ENCODE results near the gene MYO3B.

Gene MYO3B

DNA sequence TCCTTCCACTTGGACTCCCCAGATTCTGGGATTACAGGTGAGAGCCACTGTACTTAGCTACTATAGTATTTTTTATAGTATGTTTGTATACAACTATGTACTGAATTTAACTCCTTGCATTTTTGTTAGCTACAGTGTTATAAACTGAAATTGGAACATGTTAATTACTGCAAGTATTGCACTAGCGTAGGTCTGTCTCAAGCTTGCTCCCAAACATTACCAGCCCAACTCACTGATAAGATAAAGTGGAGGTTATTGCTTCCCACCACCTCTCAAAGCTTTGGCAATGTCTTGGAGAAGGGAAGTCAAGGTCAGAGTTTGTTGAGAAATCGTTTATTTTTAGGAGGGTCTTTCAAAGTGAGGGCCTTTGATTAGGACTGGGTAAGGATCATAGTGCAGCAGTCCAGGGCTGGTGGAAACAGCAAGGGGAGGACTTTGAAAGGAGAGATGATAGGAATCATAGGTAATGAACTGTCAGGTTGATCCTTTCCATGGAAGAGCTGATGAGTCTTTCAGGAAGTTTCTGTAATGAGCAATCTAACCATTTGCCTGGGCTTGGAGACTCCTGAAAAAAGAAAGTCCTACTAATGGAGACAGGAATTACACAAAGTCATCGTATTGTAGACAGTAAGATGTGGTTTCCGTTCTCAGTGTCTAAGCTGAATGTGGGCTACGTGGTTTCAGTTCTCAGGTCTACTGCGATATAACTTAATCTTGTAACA is 257.1 kb downstream of the MYO3B start:
- H3K9ac ChIP-seq (ENCODE audit: low read depth, low read length) = no peak overlapping the region
- no peaks in the 10 kb centered on the region for H3K27me3 ChIP-seq (ENCODE audit: control insufficient read depth, insufficient read depth, low read length)
- no peaks in the 10 kb centered on the region for H3K36me3 ChIP-seq (ENCODE audit: control insufficient read depth, insufficient read depth, low read length)
- H3K4me1 ChIP-seq (ENCODE audit: control insufficient read depth, insufficient read depth, low read length) = peaks cover 28% of the 10 kb centered on the region
- H3K4me3 ChIP-seq (ENCODE audit: low read depth, low read length) = no peak overlapping the region
- no peaks in the 10 kb centered on the region for H3K9me3 ChIP-seq (ENCODE audit: control insufficient read depth, insufficient read depth, low read length)

DNA sequence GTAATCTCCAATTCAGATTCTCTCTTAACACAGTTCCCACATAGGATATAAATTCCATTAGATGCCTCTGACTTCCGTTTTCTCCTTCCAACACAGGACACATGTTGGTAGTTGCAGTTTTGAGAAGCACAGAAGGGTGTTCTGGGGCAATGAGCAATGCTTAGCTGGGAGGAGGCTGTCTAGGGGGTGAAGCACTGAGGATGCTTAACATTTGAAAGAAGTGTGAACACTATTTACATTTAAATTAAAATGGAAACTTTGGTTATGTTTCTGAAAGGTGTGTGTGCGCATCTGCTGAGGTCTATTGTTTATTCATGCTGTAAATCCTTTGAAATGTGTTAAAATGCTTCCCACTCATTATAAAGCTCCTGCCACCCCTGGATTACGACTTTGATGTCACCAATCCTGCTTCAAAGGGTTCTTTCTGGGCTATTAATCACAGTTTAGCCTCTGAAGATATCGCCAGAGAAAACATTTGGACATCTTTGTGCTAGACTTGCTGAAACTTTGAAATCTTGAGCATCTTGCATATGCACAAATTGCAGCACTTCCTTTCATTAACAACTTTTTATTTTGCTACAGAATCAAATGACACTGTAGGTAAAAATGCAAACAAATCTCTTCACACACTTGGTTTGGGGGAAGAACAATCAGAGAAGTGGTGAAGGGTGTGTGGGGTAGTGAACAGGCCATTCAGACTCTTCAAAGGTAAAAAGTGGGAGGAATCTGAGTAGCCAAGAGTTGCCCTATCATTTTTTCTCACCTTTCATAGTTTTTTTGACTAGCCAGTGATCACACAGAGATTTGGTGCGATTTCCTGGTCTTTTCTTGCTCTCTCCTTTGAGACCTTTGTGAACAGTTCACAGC is 258.4 kb downstream of the MYO3B start:
- Histone ChIP-seq H3K27me3 (ENCODE audit: control insufficient read depth, insufficient read depth, low read length) (no peaks in the 10 kb centered on the region), H3K4me1 (ENCODE audit: control insufficient read depth, insufficient read depth, low read length) (peaks cover 28% of the 10 kb centered on the region), H3K9me3 (ENCODE audit: control insufficient read depth, insufficient read depth, low read length) (no peaks in the 10 kb centered on the region), H3K36me3 (ENCODE audit: control insufficient read depth, insufficient read depth, low read length) (no peaks in the 10 kb centered on the region), H3K9ac (ENCODE audit: low read depth, low read length) (no peak overlapping the region), H3K4me3 (ENCODE audit: low read depth, low read length) (no peak overlapping the region)

DNA sequence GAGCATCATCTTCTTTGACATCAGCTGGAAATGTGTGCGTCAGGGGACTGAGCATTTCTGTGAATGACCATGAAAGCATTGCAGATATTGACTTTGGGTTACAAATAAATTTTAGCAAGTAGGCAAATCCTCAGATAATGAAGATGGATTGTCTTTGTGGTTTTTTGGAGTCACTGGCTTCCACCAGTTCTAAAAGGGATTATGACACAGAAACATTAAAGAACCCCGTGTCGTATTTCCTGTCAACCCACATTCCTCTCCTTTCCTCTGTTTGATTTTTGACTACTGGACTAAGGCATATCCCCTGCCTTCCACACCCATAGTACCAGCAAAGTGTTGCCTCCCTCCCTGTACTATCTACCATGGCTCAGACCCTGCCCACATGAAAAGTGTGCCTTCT is 268.1 kb downstream of the MYO3B start:
- H3K4me3 ChIP-seq (ENCODE audit: low read depth, low read length) = no peak overlapping the region
- H3K27me3 ChIP-seq (ENCODE audit: control insufficient read depth, insufficient read depth, low read length) = no peaks in the 10 kb centered on the region
- no peak overlapping the region for H3K9ac ChIP-seq (ENCODE audit: low read depth, low read length)
- H3K36me3 ChIP-seq (ENCODE audit: control insufficient read depth, insufficient read depth, low read length) = no peaks in the 10 kb centered on the region
- H3K4me1 ChIP-seq (ENCODE audit: control insufficient read depth, insufficient read depth, low read length) = no peaks in the 10 kb centered on the region
- no peaks in the 10 kb centered on the region for H3K9me3 ChIP-seq (ENCODE audit: control insufficient read depth, insufficient read depth, low read length)

DNA sequence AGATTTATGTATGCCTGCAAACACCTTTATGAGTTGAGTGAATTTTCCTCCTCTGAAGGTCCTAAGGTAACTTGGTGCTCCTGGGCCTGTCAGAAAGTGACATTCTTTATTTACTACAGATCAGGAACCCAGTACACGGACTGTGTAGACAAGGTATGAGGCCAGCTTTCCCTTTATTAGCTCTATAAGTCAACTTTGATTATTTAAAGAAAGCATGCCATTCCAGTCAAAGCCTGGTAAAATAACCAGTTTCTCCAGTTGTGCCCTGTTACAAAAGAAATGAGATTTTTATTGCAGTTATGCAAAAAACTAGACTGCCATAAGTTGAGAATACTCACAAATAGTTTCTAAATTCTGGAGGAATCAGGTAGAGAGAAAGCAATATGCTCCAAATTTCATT is 271.1 kb downstream of the MYO3B start:
- H3K9ac ChIP-seq (ENCODE audit: low read depth, low read length) = no peak overlapping the region
- H3K27me3 ChIP-seq (ENCODE audit: control insufficient read depth, insufficient read depth, low read length) = no peaks in the 10 kb centered on the region
- H3K4me3 ChIP-seq (ENCODE audit: low read depth, low read length) = no peak overlapping the region
- no peaks in the 10 kb centered on the region for H3K36me3 ChIP-seq (ENCODE audit: control insufficient read depth, insufficient read depth, low read length)
- no peaks in the 10 kb centered on the region for H3K4me1 ChIP-seq (ENCODE audit: control insufficient read depth, insufficient read depth, low read length)
- H3K9me3 ChIP-seq (ENCODE audit: control insufficient read depth, insufficient read depth, low read length) = no peaks in the 10 kb centered on the region

DNA sequence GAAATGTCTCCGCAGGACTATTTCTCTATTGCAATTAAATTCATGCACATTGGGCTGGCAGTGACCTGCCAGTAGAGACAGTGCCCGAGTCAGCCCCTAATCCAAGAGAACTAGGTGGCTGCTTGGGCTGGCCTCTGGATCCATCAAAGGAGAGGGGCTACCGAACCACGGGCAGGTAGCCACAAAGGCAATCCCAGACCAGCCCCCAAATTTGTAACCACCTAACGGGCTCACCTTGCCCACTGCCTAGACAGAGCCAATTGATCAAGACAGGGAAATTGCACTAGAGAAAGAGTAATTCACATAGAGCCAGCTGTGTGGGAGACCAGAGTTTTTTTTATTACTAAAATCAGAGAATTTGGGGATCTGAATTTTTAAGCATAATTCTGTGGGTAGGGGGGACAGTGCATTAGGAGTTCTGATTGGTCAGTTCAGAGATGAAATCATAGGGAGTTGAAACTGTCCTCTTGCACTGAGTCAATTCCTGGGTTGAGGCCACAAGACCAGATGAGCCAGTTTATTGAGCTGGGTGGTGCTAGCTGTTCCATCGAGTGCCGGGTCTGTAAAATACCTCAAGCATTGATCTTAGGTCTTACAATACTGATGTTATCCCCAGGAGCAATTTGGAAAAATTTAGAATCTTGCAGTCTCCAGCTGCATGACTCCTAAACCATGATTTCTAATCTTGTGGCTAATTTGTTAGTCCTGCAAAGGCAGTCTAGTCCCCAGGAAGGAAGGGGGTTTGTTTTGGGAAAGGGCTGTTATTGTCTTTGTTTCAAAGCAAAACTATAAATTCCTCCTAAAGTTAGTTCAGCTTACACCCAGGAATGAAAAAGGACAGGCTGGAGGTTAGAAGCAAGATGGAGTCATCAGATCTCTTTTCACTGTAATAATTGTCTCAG is 276.8 kb downstream of the MYO3B start:
- no peaks in the 10 kb centered on the region for H3K4me1 ChIP-seq (ENCODE audit: control insufficient read depth, insufficient read depth, low read length)

DNA sequence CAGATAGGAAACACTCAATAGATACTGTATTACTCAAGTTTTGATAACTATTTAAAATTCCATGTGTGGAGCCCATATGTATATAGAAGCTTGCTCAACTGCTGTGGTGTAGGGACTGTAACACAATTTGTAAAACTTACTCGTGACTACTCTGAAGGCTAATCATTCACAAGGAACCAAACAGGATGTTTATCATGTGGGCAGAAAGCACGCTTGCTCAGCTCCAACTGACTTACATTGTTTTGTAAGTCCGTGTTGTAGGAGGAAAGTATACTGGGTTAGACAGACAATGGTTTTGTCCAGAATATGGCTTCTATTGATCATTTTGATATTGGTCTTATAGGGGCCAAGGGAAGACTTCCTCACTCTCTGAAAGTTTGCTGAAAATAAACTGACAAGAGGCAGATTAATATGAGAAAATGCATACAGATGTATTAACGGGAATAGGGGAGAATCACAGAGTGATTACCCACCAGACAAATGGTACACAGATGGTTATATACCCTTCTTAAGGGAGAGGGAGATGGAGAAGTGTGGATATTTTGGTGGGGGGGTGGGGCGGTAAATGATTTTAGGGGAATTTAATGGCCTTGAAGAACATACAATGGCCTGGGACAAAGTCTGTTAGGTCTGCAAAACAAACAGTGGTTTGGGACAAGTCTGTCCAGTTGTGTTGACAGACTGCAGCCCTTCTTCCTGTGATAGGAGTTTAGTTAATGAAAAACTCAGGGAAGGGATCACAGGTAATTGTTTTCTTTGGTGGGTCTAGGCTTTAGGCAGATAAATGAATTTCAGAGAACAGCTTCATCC is 277.9 kb downstream of the MYO3B start:
- H3K9me3 ChIP-seq (ENCODE audit: control insufficient read depth, insufficient read depth, low read length) = no peaks in the 10 kb centered on the region
- H3K36me3 ChIP-seq (ENCODE audit: control insufficient read depth, insufficient read depth, low read length) = no peaks in the 10 kb centered on the region
- no peaks in the 10 kb centered on the region for H3K4me1 ChIP-seq (ENCODE audit: control insufficient read depth, insufficient read depth, low read length)
- H3K27me3 ChIP-seq (ENCODE audit: control insufficient read depth, insufficient read depth, low read length) = no peaks in the 10 kb centered on the region
- H3K4me3 ChIP-seq (ENCODE audit: low read depth, low read length) = no peak overlapping the region
- H3K9ac ChIP-seq (ENCODE audit: low read depth, low read length) = no peak overlapping the region

More for the DNA sequence above, 276.8 kb downstream of the MYO3B start:
- no peak overlapping the region for H3K4me3 ChIP-seq (ENCODE audit: low read depth, low read length)
- H3K36me3 ChIP-seq (ENCODE audit: control insufficient read depth, insufficient read depth, low read length) = no peaks in the 10 kb centered on the region
- no peak overlapping the region for H3K9ac ChIP-seq (ENCODE audit: low read depth, low read length)
- no peaks in the 10 kb centered on the region for H3K27me3 ChIP-seq (ENCODE audit: control insufficient read depth, insufficient read depth, low read length)
- H3K9me3 ChIP-seq (ENCODE audit: control insufficient read depth, insufficient read depth, low read length) = no peaks in the 10 kb centered on the region

DNA sequence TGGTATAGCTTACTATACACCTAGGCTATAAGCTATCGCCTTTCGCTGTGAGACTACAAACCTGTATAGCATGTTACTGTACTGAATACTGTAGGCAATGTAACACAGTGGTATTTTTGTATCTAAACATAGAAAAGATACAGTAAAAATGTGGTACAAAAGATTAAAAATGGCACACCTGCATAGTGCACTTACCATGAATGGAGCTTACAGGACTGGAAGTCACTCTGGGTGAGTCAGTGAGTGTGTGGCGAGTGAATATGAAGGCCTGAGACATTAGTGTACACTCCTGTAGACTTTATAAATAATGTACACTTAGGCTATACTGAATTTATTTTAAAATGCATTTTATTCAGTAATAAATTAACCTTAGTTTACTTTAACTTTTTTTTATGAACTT is 279.0 kb downstream of the MYO3B start:
- Histone ChIP-seq H3K9ac (ENCODE audit: low read depth, low read length) (no peak overlapping the region), H3K9me3 (ENCODE audit: control insufficient read depth, insufficient read depth, low read length) (no peaks in the 10 kb centered on the region), H3K27me3 (ENCODE audit: control insufficient read depth, insufficient read depth, low read length) (no peaks in the 10 kb centered on the region), H3K4me1 (ENCODE audit: control insufficient read depth, insufficient read depth, low read length) (peaks cover 2% of the 10 kb centered on the region), H3K4me3 (ENCODE audit: low read depth, low read length) (no peak overlapping the region), H3K36me3 (ENCODE audit: control insufficient read depth, insufficient read depth, low read length) (no peaks in the 10 kb centered on the region)

DNA sequence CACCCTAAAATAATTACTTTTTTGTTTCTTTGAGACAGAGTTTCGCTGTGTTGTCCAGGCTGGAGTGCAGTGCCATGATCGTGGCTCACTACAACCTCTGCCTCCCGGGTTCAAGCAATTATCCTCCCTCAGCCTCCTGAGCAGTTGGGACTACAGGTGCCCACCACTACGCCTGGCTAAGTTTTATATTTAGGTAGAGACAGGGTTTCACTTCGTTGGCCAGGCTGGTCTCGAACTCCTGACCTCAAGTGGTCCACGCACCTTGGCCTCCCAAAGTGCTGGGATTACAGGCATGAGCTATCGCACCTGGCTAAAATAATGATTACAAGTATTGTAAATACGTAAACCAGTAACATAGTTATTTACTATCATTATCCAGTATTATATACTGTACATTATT is 279.8 kb downstream of the MYO3B start:
- H3K4me1 ChIP-seq (ENCODE audit: control insufficient read depth, insufficient read depth, low read length) = peaks cover 5% of the 10 kb centered on the region
- H3K27me3 ChIP-seq (ENCODE audit: control insufficient read depth, insufficient read depth, low read length) = no peaks in the 10 kb centered on the region
- H3K36me3 ChIP-seq (ENCODE audit: control insufficient read depth, insufficient read depth, low read length) = no peaks in the 10 kb centered on the region
- H3K4me3 ChIP-seq (ENCODE audit: low read depth, low read length) = no peak overlapping the region
- no peaks in the 10 kb centered on the region for H3K9me3 ChIP-seq (ENCODE audit: control insufficient read depth, insufficient read depth, low read length)
- no peak overlapping the region for H3K9ac ChIP-seq (ENCODE audit: low read depth, low read length)

DNA sequence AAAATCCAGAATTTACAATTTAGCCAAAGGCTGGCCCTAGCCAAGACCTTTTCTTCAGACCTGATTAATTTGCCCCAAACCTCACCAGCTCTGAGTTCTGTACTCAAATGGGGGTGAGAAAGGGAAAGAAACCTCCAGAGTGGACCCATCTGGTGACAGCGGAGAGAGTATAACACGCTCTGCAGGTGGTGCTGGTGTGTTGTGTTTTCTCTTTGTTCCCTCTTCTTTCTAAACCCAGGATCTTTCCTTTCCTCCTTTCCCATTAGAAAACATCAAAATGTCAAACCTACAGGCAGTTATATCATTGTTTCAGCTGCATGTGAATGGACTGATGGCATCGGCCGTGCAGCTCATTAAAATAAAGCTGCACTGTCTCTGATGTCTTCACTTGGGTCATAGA is 283.9 kb downstream of the MYO3B start:
- Histone ChIP-seq H3K27me3 (ENCODE audit: control insufficient read depth, insufficient read depth, low read length) (no peaks in the 10 kb centered on the region), H3K4me3 (ENCODE audit: low read depth, low read length) (no peak overlapping the region), H3K9ac (ENCODE audit: low read depth, low read length) (no peak overlapping the region), H3K36me3 (ENCODE audit: control insufficient read depth, insufficient read depth, low read length) (no peaks in the 10 kb centered on the region), H3K9me3 (ENCODE audit: control insufficient read depth, insufficient read depth, low read length) (no peaks in the 10 kb centered on the region), H3K4me1 (ENCODE audit: control insufficient read depth, insufficient read depth, low read length) (peaks cover 5% of the 10 kb centered on the region)

DNA sequence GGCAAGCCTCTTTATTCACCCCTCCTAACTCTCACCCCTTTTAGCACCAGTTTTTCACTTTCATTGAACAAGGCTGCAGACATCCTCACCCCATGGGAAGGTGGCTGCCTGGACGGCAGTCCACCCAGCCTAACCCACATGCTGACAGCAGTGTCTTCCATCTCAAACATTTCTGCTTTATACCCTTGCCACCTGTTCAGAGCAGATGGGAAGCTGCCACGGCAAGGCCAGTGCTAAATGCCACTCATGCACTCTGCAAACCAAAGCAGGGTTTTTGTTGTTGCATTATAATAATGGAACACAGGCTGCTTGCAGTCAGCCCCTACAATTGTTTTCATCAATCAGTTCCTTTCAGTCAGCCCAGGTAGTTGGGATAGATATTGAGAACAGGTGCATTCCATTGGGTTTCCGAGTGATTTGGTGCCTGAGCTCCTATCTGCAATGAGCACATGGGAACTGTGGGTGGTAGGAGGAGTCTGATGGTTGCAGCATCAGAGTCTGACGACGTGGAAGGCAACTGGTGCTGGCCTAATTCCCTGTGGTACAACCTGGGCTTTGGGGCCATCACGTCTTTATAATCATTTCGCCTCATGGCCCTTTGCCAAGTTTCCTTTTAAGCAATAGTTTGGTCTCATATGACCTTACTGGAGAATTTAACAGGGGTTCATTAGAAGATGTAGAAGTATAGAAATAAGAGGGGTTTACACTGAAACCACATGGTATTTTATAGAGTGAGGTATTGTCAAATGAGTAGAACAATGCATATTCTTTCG is 284.7 kb downstream of the MYO3B start:
- H3K4me1 ChIP-seq (ENCODE audit: control insufficient read depth, insufficient read depth, low read length) = peaks cover 5% of the 10 kb centered on the region

More for the DNA sequence above, 284.7 kb downstream of the MYO3B start:
- no peaks in the 10 kb centered on the region for H3K36me3 ChIP-seq (ENCODE audit: control insufficient read depth, insufficient read depth, low read length)
- no peaks in the 10 kb centered on the region for H3K27me3 ChIP-seq (ENCODE audit: control insufficient read depth, insufficient read depth, low read length)
- H3K9me3 ChIP-seq (ENCODE audit: control insufficient read depth, insufficient read depth, low read length) = no peaks in the 10 kb centered on the region
- no peak overlapping the region for H3K9ac ChIP-seq (ENCODE audit: low read depth, low read length)
- no peak overlapping the region for H3K4me3 ChIP-seq (ENCODE audit: low read depth, low read length)

Measured in iPS-15b (cell line).